GM18511 (cell line): Measurements from ENCODE around the gene SCARB2.

Experiments used
- ATAC-seq: cut with Tn5 transposase; IDR thresholded peaks from one replicate; pipeline ENCODE4 v1.9.1; 2021; ENCODE audit warnings: mild to moderate bottlenecking, moderate library complexity; ENCODE audit not compliant: unreplicated experiment

SCARB2 gene

GRCh38 chr4:76226418-76226817 is 12.8 kb upstream of the SCARB2 start:
- ATAC-seq: no peak

GRCh38 chr4:76224171-76224570 is 10.5 kb upstream of the SCARB2 start:
- ATAC-seq: no peak

GRCh38 chr4:76219299-76220055 is 5.9 kb upstream of the SCARB2 start:
- ATAC-seq: no peak

GRCh38 chr4:76216975-76217814 is 3.6 kb upstream of the SCARB2 start:
- ATAC-seq: no peak

- no peak for ATAC-seq
These were observed 2.9 kb upstream of the SCARB2 start for GRCh38 chr4:76216524-76216923.

GRCh38 chr4:76215077-76215476 is 1.5 kb upstream of the SCARB2 start:
- ATAC-seq: no peak

GRCh38 chr4:76214177-76214675 is 602 bp upstream of the SCARB2 start:
- ATAC-seq: no peak

- no peak for ATAC-seq
These were observed 691 bp downstream of the SCARB2 start for GRCh38 chr4:76212851-76213414.

- ATAC-seq: no peak
These were observed 1.6 kb downstream of the SCARB2 start for GRCh38 chr4:76211769-76212708.

GRCh38 chr4:76210452-76210851 is 3.2 kb downstream of the SCARB2 start:
- ATAC-seq: no peak

GRCh38 chr4:76209881-76210280 is 3.7 kb downstream of the SCARB2 start:
- ATAC-seq: no peak

GRCh38 chr4:76208005-76208765 is 5.4 kb downstream of the SCARB2 start:
- ATAC-seq: no peak

GRCh38 chr4:76207549-76207948 is 6.1 kb downstream of the SCARB2 start:
- ATAC-seq: no peak

- no peak for ATAC-seq
These were observed 7.2 kb downstream of the SCARB2 start for GRCh38 chr4:76206222-76206942.

GRCh38 chr4:76205476-76205875 is 8.1 kb downstream of the SCARB2 start:
- no peak for ATAC-seq

- no peak for ATAC-seq
These were observed 8.7 kb downstream of the SCARB2 start for GRCh38 chr4:76204936-76205335.

- ATAC-seq: no peak
These were observed 10.1 kb downstream of the SCARB2 start for GRCh38 chr4:76203541-76203940.

GRCh38 chr4:76201276-76201675 is 12.3 kb downstream of the SCARB2 start:
- no peak for ATAC-seq

GRCh38 chr4:76200771-76201231 is 12.8 kb downstream of the SCARB2 start:
- no peak for ATAC-seq
